Upper lobe of right lung (tissue), 1 donor: ENCODE measurements around the gene NPTXR. TPM values are rescaled to one million over a fixed set of nuclear protein-coding genes. Genes with fewer than 3 reads are reported as not detected.

ENCODE experiments used
- ATAC-seq: fragments of 200-7000 bp; cut with Tn5 transposase; one replicate; pipeline ENCODE4 v1.9.1; 2020; ENCODE audit warnings: mild to moderate bottlenecking, moderate library complexity
- DNase-seq: peaks from one replicate; pipeline ENCODE4 v3.0.0-alpha.2; 2020
- H3K27ac ChIP-seq: fragments of 200-600 bp; one replicate; pipeline ENCODE4 v1.8.0; 2022
- H3K27me3 ChIP-seq: fragments of 200-600 bp; one replicate; pipeline ENCODE4 v1.8.0; 2022; ENCODE audit warnings: mild to moderate bottlenecking
- H3K36me3 ChIP-seq: fragments of 200-600 bp; one replicate; pipeline ENCODE4 v1.8.0; 2022
- H3K4me1 ChIP-seq: fragments of 200-600 bp; one replicate; pipeline ENCODE4 v1.8.0; 2022
- H3K4me3 ChIP-seq: fragments of 200-600 bp; one replicate; pipeline ENCODE4 v1.8.0; 2022; ENCODE audit warnings: mild to moderate bottlenecking
- H3K9me3 ChIP-seq: fragments of 200-600 bp; one replicate; pipeline ENCODE4 v1.8.0; 2022
- intact Hi-C: fragments of 100-400 bp; cut with DNase I; formaldehyde crosslinking; loops from one replicate; pipeline ENCODE4 v1.11.0; 2022
- total RNA-seq: library from RNA; stranded (reverse); fragmentation: NEBNext Ultra II Directional; extraction: Animal tissue kit (Norgen Biotek cat#: 25700); gene quantifications from one replicate; pipeline ENCODE4 v1.2.1, GENCODE V29; 2021
- TF ChIP-seq, protein P1 (sequence below): fragments of 200-600 bp; IDR thresholded peaks from one replicate; pipeline ENCODE4 v1.8.0; 2022; ENCODE audit warnings: antibody characterized with exemption
- donor health status: DM: no; HTN: yes; CAD: no; lungs with severe emphysema.

The NPTXR gene
- total RNA-seq, 1 donor from 2014 or later = 6.3 TPM

DNA sequence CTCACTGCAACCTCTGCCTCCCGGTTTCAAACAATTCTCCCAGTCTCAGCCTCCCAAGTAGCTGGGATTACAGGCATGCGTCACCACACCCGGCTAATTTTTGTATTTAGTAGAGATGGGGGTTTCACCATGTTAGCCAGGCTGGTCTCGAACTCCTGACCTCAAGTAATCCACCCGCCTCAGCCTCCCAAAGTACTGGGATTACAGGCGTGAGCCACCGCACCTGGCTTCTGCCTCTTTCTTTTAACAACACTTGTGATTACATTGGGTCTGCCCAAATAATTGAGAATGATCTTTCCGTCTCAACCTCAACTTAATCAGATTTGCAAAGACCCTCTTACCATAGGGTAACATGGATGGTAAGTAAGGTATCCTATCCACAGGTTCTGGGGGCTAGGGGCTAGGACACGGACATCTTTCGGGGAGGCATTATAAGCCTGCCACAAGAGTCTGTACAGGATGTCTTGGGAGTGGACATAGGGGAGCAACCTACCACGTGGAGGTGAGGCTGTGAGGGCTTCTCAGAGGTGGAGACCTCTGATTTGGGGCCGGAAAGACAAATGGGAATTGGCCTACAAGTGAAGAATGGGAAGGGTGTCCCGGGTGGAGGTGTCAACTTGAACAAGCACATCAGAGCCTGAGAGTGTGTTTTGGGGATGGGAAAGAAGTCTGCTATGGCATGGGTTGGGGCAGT is 30.8 kb upstream of the NPTXR start:
- TF ChIP-seq, protein P1, sequence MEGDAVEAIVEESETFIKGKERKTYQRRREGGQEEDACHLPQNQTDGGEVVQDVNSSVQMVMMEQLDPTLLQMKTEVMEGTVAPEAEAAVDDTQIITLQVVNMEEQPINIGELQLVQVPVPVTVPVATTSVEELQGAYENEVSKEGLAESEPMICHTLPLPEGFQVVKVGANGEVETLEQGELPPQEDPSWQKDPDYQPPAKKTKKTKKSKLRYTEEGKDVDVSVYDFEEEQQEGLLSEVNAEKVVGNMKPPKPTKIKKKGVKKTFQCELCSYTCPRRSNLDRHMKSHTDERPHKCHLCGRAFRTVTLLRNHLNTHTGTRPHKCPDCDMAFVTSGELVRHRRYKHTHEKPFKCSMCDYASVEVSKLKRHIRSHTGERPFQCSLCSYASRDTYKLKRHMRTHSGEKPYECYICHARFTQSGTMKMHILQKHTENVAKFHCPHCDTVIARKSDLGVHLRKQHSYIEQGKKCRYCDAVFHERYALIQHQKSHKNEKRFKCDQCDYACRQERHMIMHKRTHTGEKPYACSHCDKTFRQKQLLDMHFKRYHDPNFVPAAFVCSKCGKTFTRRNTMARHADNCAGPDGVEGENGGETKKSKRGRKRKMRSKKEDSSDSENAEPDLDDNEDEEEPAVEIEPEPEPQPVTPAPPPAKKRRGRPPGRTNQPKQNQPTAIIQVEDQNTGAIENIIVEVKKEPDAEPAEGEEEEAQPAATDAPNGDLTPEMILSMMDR = no peak
- Histone ChIP-seq H3K4me3 (no peak overlapping the region), H3K27me3 (no peaks in the 10 kb centered on the region), H3K9me3 (no peaks in the 10 kb centered on the region), H3K36me3 (peaks cover 3% of the 10 kb centered on the region), H3K27ac (no peak overlapping the region), H3K4me1 (peaks cover 25% of the 10 kb centered on the region)
- DNase-seq = no peak
- no peak for ATAC-seq
- intact Hi-C loops = loop anchor here (10.0 kb wide), 1 partner anchor 130 kb away; no protein-coding TSS in a partner anchor

DNA sequence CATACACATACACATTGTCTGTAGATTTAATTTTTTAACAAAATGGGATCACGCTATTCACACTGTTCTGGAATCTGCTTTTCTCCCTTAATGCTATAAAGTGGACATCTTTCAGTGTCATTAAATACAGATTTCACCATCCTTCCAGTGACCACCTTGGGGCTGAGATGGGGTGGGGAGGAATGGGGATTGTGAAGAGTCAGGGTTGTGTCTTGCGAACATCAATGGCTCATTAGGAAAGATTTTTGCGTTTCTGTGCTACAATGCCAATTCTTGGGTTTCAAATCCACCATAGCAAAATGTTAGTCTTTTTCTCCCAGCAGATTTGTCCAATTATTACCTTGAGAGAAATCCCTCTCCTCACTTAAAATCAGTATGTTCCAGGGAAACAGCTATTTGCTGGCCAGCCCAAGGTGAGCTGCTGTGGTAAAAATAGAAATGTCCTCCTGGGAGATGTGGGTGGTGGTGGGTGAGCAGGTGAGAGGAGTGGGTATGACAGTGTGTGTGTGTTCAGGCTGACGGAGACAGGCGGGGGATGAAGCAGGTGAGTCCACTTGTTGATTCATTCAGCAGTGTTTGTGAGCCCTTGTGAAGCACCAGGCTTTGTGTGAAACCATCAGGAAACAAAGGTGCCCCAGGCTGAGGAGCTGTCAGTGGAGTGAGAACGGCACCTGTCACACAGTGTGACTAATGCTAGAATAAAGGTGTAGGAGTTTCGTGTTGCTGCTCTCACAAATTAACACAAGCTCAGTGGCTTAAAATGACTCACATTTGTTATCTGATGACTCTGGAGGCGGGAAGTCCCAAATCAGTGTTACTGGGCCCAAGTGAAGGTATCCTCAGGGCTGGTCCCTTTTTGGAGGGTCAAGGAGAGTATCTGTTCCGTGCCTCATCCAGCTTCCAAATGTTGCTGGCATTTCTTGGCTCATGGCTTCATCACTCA is 29.9 kb upstream of the NPTXR start:
- Histone ChIP-seq H3K36me3 (peaks cover 9% of the 10 kb centered on the region), H3K4me1 (peaks cover 33% of the 10 kb centered on the region), H3K27ac (peak overlapping the region; percentile 96), H3K27me3 (no peaks in the 10 kb centered on the region), H3K4me3 (peak overlapping the region; percentile 62), H3K9me3 (no peaks in the 10 kb centered on the region)
- TF ChIP-seq, protein P1 = no peak
- ATAC-seq = no peak
- DNase-seq = no peak
- intact Hi-C loops = loop anchor here (10.0 kb wide), 1 partner anchor 131 kb away; no protein-coding TSS in a partner anchor

DNA sequence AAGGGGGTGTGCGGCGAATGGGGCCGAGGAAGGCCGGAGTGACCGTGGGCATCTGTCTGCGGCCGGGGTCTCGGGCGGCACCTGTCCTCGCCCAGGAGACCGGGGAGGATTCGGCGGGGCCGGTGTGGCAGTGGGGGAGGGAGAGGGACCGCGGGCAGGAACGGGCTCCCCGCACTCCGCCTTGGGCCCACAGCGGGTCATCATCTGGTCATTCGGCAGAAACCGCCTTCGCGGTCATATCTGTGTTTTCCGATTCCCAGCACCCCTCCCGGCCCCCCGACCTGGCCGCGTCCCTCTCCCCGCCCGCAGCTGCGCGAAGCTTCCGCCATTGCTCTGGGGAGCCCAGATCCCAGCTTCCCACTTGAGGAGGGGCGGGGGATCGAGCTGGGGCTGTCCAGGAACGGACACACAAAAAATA is 29.0 kb upstream of the NPTXR start:
- Histone ChIP-seq H3K27me3 (no peaks in the 10 kb centered on the region), H3K27ac (peak overlapping the region; percentile 96), H3K9me3 (no peaks in the 10 kb centered on the region), H3K36me3 (peaks cover 13% of the 10 kb centered on the region), H3K4me3 (peak overlapping the region; percentile 62), H3K4me1 (peaks cover 33% of the 10 kb centered on the region)
- DNase-seq (peak; percentile 85), ATAC-seq (peak; percentile 60)
- TF ChIP-seq, protein P1 = no peak
- intact Hi-C loops = loop anchor here (10.0 kb wide), 1 partner anchor 132 kb away; no protein-coding TSS in a partner anchor

DNA sequence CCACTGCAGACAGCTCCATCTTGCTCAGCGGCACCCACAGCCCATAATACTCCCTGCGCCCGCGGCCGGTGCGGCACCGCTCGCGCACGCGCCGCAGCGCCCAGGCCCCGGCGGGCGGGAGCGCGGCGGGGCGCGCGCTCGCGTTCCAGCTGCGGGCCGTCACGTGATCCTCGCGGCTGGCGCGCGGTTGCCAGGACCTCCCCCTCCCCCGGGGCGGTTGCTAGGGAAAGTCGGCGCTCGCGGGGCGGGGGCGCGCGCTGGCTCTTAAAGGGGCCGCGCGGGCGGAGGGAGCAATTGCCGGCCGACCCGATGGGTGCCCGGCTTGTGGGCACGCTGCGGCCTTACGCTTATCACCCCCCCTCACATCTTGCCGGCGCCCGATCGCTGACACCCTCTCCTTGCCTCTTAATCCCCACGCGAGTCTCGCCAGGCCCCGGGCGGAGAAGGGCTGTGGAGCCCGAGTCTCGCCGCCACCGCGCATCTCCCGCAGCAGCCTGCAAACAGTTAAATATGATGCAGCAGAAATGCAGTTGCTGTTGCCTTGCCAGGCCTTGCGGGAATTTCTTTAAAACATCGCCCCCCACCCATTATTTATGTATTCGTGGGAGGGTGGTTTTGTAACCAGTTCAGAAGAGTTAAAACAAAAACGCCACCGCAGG is 28.5 kb upstream of the NPTXR start, which contains the start of gene CBX6:
TSS of gene CBX6 (minus strand) at position 45 of the 659 bp plus-strand sequence. CDS start at position 19, 26 bp downstream.
- H3K9me3 ChIP-seq = no peaks in the 10 kb centered on the region
- intact Hi-C loops = loop anchor here (10.0 kb wide), 1 partner anchor 132 kb away; no protein-coding TSS in a partner anchor
- peak; percentile 87 for ATAC-seq
- H3K36me3 ChIP-seq = peaks cover 18% of the 10 kb centered on the region
- TF ChIP-seq, protein P1 = no peak
- peaks cover 33% of the 10 kb centered on the region for H3K4me1 ChIP-seq
- H3K27ac ChIP-seq = peak within 1 kb of the TSS; percentile 96
- DNase-seq = peak; percentile 98
- peak within 1 kb of the TSS; percentile 62 for H3K4me3 ChIP-seq
- H3K27me3 ChIP-seq = no peaks in the 10 kb centered on the region
